Hematopoietic multipotent progenitor cell (in vitro differentiated cells): Measurements from ENCODE around the gene MYOZ2. TPM values are rescaled to one million over a fixed set of nuclear protein-coding genes. Genes with fewer than 3 reads are reported as not detected.

Source experiments
- DNase-seq, 3 donors: peaks; one replicate each; pipeline ENCODE4 v3.0.0-alpha.2; 2011 to 2015; ENCODE audit warnings: low read depth in 2 of 3, low spot score in 2 of 3
- total RNA-seq: library from RNA; depleted of rRNA; stranded (reverse); fragments of >200 nt; gene quantifications from one replicate; pipeline ENCODE4 v1.2.3, GENCODE V29; 2012

The MYOZ2 gene
- total RNA-seq, 1 donor, result not detected

GRCh38 chr4:119190354-119190753, 54.7 kb downstream of the MYOZ2 start:
- no peak for DNase-seq

DNA sequence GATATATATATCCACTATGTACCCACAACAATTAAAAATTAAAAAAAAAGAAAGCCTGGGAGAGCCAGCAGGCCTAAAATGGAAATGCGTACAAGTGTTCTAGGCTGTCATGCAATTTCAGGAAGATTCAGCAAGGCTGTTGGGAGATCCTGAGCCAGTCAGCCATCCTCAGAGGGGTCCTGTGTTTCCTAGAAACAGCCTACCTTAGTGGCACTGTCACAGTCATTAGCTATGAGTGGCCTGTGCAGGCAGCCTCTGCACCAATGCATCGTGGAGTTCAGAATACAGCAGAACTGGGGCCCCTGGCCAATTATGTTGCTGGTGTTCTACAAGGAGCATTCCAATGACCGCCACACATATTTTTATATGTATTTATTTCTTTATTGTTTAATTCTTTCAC, 55.9 kb downstream of the MYOZ2 start:
- no peak for DNase-seq

DNA sequence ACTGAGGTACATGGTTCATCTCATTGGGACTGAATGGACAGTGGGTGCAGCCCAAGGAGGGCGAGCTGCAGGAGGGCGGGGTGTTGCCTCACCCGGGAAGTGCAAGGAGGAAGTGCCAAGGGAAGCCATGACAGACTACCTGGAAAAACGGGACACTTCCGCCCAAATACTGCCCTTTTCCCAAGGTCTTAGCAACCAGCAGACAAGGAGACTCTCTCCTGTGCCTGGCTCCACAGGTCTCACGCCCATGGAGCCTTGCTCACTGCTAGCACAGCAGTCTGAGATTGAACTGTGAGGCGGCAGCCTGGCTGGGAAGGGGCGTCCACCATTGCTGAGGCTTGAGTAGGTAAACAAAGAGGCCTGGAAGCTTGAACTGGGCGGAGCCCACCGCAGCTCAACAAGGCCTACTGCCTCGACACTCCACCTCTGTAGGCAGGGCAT, 62.2 kb downstream of the MYOZ2 start:
- DNase-seq, result no peak

GRCh38 chr4:119204916-119205315, 69.3 kb downstream of the MYOZ2 start:
- no peak for DNase-seq

DNA sequence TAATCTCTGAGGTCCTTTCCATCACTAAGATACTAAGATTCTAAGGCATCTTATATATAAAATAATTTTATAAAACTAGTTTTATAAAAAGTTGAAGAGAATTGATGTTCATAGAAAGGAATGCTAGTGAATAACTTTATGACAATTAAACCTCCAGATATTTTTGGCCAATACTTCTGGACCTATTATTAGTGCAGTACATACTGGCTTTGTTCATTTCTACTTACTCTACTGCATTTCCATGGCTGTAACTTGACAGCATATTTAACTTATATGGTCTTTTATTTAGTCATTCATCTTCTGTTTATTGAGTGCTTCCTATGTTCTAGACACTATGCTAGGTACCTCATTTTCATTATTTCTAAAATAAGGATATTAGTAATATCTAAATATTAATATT, 70.1 kb downstream of the MYOZ2 start:
- no peak for DNase-seq

DNA sequence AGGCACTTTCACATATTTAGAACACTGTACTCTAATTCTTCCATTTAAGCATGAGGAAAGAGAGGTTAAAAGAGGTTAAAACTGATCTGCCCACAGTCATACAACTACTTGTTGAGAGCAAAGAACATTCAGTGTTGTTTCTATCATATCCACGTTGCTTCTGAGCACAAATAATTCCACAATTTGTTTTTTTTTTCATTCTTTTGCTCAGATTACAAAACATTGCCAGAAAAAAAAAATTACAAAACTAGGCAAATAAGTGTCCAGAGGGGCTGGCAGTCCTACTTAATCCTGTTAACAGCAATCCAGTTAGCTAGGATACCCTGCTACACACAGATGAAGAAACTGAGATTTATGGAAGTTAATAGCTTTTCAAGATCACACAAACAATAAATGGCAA, 70.5 kb downstream of the MYOZ2 start:
- DNase-seq, result no peak

- no peak for DNase-seq
Observed at GRCh38 chr4:119207051-119207450, 71.4 kb downstream of the MYOZ2 start.

- no peak for DNase-seq
Observed at GRCh38 chr4:119209077-119209476, 73.4 kb downstream of the MYOZ2 start.

DNA sequence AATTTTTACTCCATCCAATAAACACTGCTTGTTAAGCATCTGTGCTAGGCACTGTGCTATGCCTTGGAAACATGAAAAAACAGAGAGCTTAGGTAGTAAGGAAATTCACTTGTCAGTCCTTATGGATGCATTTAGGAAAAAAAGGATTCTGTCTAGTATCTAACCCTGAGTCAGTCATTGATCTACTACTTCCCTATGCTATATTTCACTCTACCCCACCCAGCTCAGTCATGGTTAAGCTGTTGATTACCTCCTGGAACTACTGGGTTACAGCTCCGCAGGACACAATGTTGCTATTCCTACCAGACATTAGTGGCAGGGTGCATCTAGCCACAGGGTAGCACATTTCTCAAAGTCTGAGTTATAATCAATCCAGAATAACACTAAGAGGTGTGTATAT, 74.0 kb downstream of the MYOZ2 start:
- no peak for DNase-seq

DNA sequence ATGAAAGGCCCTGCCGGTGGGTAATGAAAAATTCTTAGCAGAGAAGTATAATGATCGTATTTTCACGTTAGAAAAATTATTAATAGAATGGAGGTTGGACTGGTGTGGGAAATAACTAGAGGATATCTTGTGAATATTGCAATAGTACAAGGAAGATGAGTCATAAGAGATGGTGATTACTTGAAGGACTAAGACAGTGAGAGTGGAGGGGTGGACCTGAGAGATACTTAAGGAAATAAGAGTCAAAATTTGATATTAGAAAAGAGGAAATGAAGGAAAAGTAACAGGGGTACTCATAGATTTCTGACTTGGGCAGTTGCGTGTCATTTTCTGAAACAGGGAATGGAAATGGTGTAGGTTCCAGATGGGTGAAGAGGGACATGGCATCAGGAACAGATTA, 75.1 kb downstream of the MYOZ2 start:
- DNase-seq, result no peak

DNA sequence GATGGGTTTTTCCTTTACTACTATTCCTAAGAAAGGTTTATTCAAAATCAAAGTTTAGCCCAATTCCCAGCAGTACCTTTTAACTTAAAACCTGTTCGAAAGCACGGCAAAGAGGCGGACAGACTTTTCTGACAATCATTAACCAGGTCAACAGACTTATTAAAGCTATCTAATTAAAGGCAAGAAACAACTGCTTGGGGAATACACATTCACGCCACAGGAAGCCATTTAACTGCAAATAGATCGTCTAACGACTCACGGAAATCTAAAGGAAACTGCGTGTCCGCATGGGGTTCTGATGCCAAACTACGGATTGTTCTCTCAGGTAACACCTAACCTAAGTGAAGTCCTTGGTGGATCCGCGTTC, 76.2 kb downstream of the MYOZ2 start:
- no peak for DNase-seq

DNA sequence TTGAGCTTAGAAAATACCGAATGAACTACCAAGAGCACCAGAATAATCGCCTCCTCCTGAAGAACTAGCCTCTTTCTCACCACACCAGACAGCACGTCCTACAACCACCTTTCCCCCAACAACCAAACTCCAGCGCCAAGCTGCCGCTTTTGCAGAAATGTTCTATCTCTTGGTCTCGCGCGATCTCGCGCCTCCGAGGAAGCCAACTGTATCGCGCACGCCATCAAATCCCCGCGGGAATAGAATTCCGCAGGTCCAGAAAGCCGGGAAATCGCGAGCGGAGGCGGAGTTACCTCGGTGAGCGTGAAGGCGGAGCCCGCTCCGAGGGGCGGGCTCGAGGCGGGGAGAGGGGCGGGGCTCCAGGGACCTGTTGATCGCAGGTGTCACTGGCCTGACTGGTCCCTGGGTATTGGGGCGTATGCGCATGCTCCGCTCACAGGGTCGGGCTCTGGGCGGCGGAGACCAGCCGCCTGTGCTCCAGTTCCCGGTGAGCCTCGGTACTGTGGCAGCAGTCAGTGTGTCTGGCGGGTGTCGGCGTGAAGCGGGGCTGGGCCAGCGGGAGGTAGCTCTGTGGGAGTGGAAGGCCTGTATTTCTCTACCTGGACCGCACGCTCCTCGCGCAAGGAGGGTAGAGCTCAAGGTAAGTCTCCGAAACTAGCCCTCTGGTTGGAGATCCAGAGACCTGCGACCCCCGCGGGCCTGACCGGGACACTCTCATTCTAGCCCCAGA, 76.8 kb downstream of the MYOZ2 start, which contains the start of gene USP53:
TSS of gene USP53 (plus strand) at position 480 of the 730 bp plus-strand sequence. CDS start 27,047 bp downstream, outside the sequence.
- peak; percentile 95 to 98 (median 97) for DNase-seq

DNA sequence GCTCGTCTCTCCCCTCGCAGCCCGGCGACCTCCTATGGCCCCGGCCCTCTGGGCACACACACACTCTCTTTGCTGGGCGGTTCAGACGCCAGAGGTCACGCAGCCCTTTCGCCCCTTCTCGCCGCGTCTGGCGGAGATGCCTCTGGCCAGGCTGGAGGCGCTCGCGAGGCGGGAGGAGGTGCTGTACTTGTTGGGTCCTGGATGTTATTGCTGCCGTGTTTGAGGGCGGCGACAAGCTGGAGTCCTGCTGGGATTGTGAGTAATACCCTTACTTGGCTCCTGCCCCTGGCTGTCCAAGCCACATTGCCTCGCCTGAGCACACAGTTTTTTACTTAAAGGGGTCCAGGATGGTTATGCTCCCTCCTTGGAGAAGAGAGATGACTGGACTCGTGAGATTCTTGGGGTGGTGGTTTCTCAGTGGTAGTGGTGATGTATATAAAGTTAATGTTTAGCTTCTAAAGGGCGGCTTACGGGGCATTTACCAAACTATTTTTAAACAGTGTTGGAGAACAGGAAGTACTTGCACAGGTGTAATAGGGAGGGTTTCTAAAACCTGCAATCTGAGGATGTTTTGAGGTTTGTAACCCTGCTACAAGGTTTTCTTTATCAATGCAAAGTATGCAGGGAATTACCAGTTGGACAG, 77.5 kb downstream of the MYOZ2 start:
- peak in 2 of 3 donors; percentile 69 to 77 for DNase-seq

- DNase-seq, result no peak
Observed at GRCh38 chr4:119218093-119218492, 82.5 kb downstream of the MYOZ2 start.

DNA sequence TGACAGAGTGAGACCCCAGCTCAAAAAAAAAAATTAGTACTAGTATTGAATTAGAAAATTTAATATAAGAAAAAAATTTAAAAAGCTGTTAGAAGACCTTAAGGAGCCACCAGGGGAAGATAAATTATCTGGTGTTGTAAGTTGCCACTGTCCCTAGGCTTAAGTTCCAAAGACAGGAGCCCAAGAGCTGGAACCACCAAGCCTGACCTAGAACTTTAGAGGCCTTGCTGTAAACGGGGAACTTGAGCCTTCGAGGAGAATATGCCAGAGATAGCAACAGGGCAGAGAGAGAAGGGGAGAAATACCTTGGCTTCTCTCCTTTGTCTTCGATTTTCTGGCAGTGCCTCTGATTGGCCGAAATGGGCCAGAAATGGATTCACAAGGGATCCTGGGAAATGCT, 85.8 kb downstream of the MYOZ2 start:
- no peak for DNase-seq

GRCh38 chr4:119227690-119228089, 92.1 kb downstream of the MYOZ2 start:
- DNase-seq, result no peak

- no peak for DNase-seq
Observed at GRCh38 chr4:119228406-119228805, 92.8 kb downstream of the MYOZ2 start.

- no peak for DNase-seq
Observed at GRCh38 chr4:119229908-119230687, 94.5 kb downstream of the MYOZ2 start.

DNA sequence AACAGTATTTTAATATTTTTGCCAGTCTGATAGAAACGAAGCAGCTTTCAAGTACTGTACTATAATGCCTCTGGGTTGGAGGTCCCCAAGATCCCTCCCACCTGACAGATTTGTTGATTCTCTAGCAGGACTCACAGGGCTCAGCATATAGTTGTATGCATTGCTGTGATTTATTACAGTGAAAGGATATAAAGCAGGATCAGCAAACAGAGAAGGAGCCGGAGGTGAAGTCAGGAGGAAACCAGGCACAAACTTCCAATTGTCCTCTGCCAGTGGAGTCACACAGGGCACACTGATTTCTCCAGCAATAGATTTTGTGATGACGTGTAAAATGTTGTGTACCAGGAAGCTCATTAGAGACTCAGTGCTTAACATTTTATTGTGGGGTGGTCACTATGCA, 95.9 kb downstream of the MYOZ2 start:
- no peak for DNase-seq

GRCh38 chr4:119232286-119232685, 96.7 kb downstream of the MYOZ2 start:
- no peak for DNase-seq

GRCh38 chr4:119233191-119233590, 97.6 kb downstream of the MYOZ2 start:
- DNase-seq, result no peak

DNA sequence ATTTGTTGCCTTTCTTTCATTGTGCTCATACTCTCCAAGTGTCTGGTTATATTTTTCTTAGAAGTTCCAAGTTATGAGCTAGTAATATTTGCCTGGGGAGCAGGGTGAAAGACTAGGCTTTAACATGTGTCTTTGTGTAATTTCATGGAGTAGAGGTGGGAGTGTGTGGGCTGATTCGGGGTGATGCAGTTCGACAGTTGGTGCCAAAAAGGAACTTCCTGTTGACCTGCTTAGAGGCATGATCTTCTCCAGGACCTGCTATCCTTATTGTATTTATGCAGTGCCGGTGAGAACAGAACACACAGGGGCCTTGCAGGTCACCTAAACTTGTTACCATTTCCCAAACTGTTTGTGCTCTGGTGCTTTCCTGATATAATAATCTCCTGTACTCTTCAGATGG, 98.1 kb downstream of the MYOZ2 start:
- DNase-seq, result peak in 1 of 3 donors; percentile 9
